NOMO-1 treated with dmso at 0.1 percent for 144 hours (cell line): ENCODE data around the gene APCS.

ENCODE experiments used
- DNase-seq: peaks from one replicate; lab custom pipeline; 2025; ENCODE audit not compliant: unreplicated experiment; lab: John Stamatoyannopoulos, UW

APCS gene

GRCh38 chr1:159587461-159587951, at the start of gene APCS:
APCS (plus strand) TSS chr1:159587826; CDS start chr1:159587922, 96 bp downstream.
- DNase-seq = no peak

GRCh38 chr1:159548126-159548525, 39.5 kb upstream of the APCS start:
- DNase-seq = no peak

GRCh38 chr1:159554261-159554660, 33.4 kb upstream of the APCS start:
- DNase-seq = no peak

- no peak for DNase-seq
Observed at GRCh38 chr1:159554696-159555095, 32.9 kb upstream of the APCS start.

GRCh38 chr1:159556931-159557369, 30.7 kb upstream of the APCS start:
- DNase-seq = no peak

- DNase-seq = no peak
Observed at GRCh38 chr1:159560599-159560998, 27.0 kb upstream of the APCS start.

GRCh38 chr1:159561497-159561896, 26.1 kb upstream of the APCS start:
- DNase-seq = no peak

- no peak for DNase-seq
Observed at GRCh38 chr1:159562680-159563079, 24.9 kb upstream of the APCS start.

GRCh38 chr1:159577446-159577845, 10.2 kb upstream of the APCS start:
- DNase-seq = no peak

- no peak for DNase-seq
Observed at GRCh38 chr1:159580340-159580739, 7.3 kb upstream of the APCS start.

- no peak for DNase-seq
Observed at GRCh38 chr1:159581422-159581821, 6.2 kb upstream of the APCS start.

- DNase-seq = no peak
Observed at GRCh38 chr1:159584536-159584935, 3.1 kb upstream of the APCS start.

- no peak for DNase-seq
Observed at GRCh38 chr1:159591981-159592380, 4.4 kb downstream of the APCS start.

GRCh38 chr1:159594625-159595405, 7.2 kb downstream of the APCS start:
- DNase-seq = no peak

- DNase-seq = no peak
Observed at GRCh38 chr1:159598196-159598595, 10.6 kb downstream of the APCS start.

- no peak for DNase-seq
Observed at GRCh38 chr1:159600894-159601293, 13.3 kb downstream of the APCS start.

- DNase-seq = no peak
Observed at GRCh38 chr1:159602501-159602999, 14.9 kb downstream of the APCS start.

- DNase-seq = no peak
Observed at GRCh38 chr1:159612211-159612885, 24.7 kb downstream of the APCS start.

GRCh38 chr1:159632922-159633321, 45.3 kb downstream of the APCS start:
- no peak for DNase-seq
